H9 (cell line): ENCODE results near the gene UBE2U. TPM values are rescaled to one million over a fixed set of nuclear protein-coding genes. Genes with fewer than 3 reads are reported as not detected.

Experiments
- DNase-seq: peaks from one replicate; pipeline ENCODE4 v3.0.0-alpha.2; 2017
- H2AFZ ChIP-seq: one replicate; pipeline ENCODE4 v1.6.1; 2013; ENCODE audit warnings: mild to moderate bottlenecking, low read length, control low read depth, moderate library complexity
- H2AK5ac ChIP-seq: 2 replicates; pipeline ENCODE4 v1.6.1; 2013; ENCODE audit warnings: low read length, control low read depth, mixed read lengths; ENCODE audit not compliant: insufficient read length
- H2BK120ac ChIP-seq: one replicate; pipeline ENCODE4 v1.6.1; 2013; ENCODE audit warnings: low read depth, mild to moderate bottlenecking, low read length, control low read depth, inconsistent platforms; ENCODE audit not compliant: poor library complexity, severe bottlenecking
- H2BK12ac ChIP-seq: 2 replicates; pipeline ENCODE4 v1.6.1; 2013; ENCODE audit warnings: low read length, control low read depth, mixed read lengths, low read depth; ENCODE audit not compliant: insufficient read length
- H2BK15ac ChIP-seq: 2 replicates; pipeline ENCODE4 v1.6.1; 2013; ENCODE audit warnings: low read depth, low read length, control low read depth
- H2BK20ac ChIP-seq: one replicate; pipeline ENCODE4 v1.6.1; 2013; ENCODE audit warnings: low read depth, mild to moderate bottlenecking, low read length, control low read depth, inconsistent platforms; ENCODE audit not compliant: poor library complexity, severe bottlenecking
- H2BK5ac ChIP-seq: 2 replicates; pipeline ENCODE4 v1.6.1; 2013; ENCODE audit warnings: low read length, control low read depth, mixed read lengths; ENCODE audit not compliant: insufficient read length
- H3K14ac ChIP-seq: 2 replicates; pipeline ENCODE4 v1.6.1; 2013; ENCODE audit warnings: low read length, control low read depth; ENCODE audit not compliant: insufficient read depth
- H3K18ac ChIP-seq: 2 replicates; pipeline ENCODE4 v1.6.1; 2013; ENCODE audit warnings: low read depth, mild to moderate bottlenecking, mixed read lengths, low read length, control low read depth; ENCODE audit not compliant: insufficient read length
- H3K23ac ChIP-seq: 2 replicates; pipeline ENCODE4 v1.6.1; 2013; ENCODE audit warnings: low read length, control low read depth, mixed read lengths, low read depth; ENCODE audit not compliant: insufficient read length
- H3K23me2 ChIP-seq: 2 replicates; pipeline ENCODE4 v1.6.1; 2013; ENCODE audit warnings: low read depth, mild to moderate bottlenecking, mixed read lengths, low read length, control low read depth; ENCODE audit not compliant: insufficient read length, poor library complexity, severe bottlenecking
- H3K27ac ChIP-seq: 2 replicates; pipeline ENCODE4 v1.5.1; 2013; ENCODE audit warnings: low read length, control low read depth, mixed read lengths, low read depth; ENCODE audit not compliant: insufficient read length
- H3K27me3 ChIP-seq: 2 replicates; pipeline ENCODE4 v1.6.1; 2013; ENCODE audit warnings: low read length, control low read depth, inconsistent platforms; ENCODE audit not compliant: insufficient read depth
- H3K4ac ChIP-seq: 2 replicates; pipeline ENCODE4 v1.6.1; 2013; ENCODE audit warnings: low read depth, mild to moderate bottlenecking, control low read depth, inconsistent platforms, low read length, moderate library complexity
- H3K4me1 ChIP-seq: 2 replicates; pipeline ENCODE4 v1.6.1; 2013; ENCODE audit warnings: low read length, control low read depth, inconsistent platforms; ENCODE audit not compliant: insufficient read depth
- H3K4me2 ChIP-seq: 2 replicates; pipeline ENCODE4 v1.6.1; 2013; ENCODE audit warnings: low read length, control low read depth, mixed read lengths; ENCODE audit not compliant: insufficient read length, insufficient read depth
- H3K56ac ChIP-seq: 2 replicates; pipeline ENCODE4 v1.6.1; 2013; ENCODE audit warnings: low read depth, mild to moderate bottlenecking, mixed read lengths, low read length, control low read depth; ENCODE audit not compliant: insufficient read length
- H3K79me1 ChIP-seq: 2 replicates; pipeline ENCODE4 v1.6.1; 2013; ENCODE audit warnings: low read depth, mild to moderate bottlenecking, moderate library complexity, low read length, control low read depth, inconsistent platforms; ENCODE audit not compliant: insufficient read depth, poor library complexity, severe bottlenecking
- H3K79me2 ChIP-seq: 2 replicates; pipeline ENCODE4 v1.6.1; 2013; ENCODE audit warnings: low read length, control low read depth, inconsistent platforms; ENCODE audit not compliant: insufficient read depth
- H3K9ac ChIP-seq: 2 replicates; pipeline ENCODE4 v1.6.1; 2013; ENCODE audit warnings: low read length, control low read depth, mixed read lengths; ENCODE audit not compliant: insufficient read length; ENCODE audit errors: extremely low read depth
- H3K9me3 ChIP-seq: one replicate; pipeline ENCODE4 v1.6.1; 2013; ENCODE audit warnings: low read depth, low read length, inconsistent platforms; ENCODE audit not compliant: control insufficient read depth
- H3T11ph ChIP-seq: one replicate; pipeline ENCODE4 v1.6.1; 2013; ENCODE audit warnings: mild to moderate bottlenecking, low read length, control low read depth, inconsistent platforms
- H4K20me1 ChIP-seq: one replicate; pipeline ENCODE4 v1.6.1; 2013; ENCODE audit not compliant: control insufficient read depth, insufficient read length, insufficient read depth
- H4K5ac ChIP-seq: 2 replicates; pipeline ENCODE4 v1.6.1; 2013; ENCODE audit warnings: low read depth, mild to moderate bottlenecking, mixed read lengths, low read length, control low read depth; ENCODE audit not compliant: insufficient read length
- H4K8ac ChIP-seq: replicated peaks from 2 replicates; pipeline ENCODE4 v1.6.1; 2013; ENCODE audit warnings: low read length, control low read depth, mixed read lengths, low read depth; ENCODE audit not compliant: insufficient read length
- H4K91ac ChIP-seq: 2 replicates; pipeline ENCODE4 v1.6.1; 2013; ENCODE audit warnings: low read depth, mild to moderate bottlenecking, moderate library complexity, mixed read lengths, low read length, control low read depth; ENCODE audit not compliant: insufficient read length
- H3K27ac Mint-ChIP-seq, 3 experiments: 2 replicates in 2 of 3; 3 replicates in 1 of 3; pipeline ENCODE4 v1.8.0; 2020 to 2021; ENCODE audit warnings: mixed read lengths in 3 of 3, mild to moderate bottlenecking in 1 of 3, moderate library complexity in 1 of 3
- H3K27me3 Mint-ChIP-seq: 2 replicates; pipeline ENCODE4 v1.8.0; 2021; ENCODE audit warnings: low read depth, mild to moderate bottlenecking, moderate library complexity, mixed read lengths
- H3K36me3 Mint-ChIP-seq, 3 experiments: 2 replicates in 2 of 3; 3 replicates in 1 of 3; pipeline ENCODE4 v1.8.0; 2020 to 2021; ENCODE audit warnings: low read depth in 3 of 3, mixed read lengths in 3 of 3; ENCODE audit not compliant: insufficient read depth in 1 of 3
- H3K4me1 Mint-ChIP-seq, 2 experiments: 2 replicates each; pipeline ENCODE4 v1.8.0; 2020; ENCODE audit warnings: mixed read lengths in 2 of 2
- H3K4me3 Mint-ChIP-seq, 2 experiments: 2 replicates in 1 of 2; 3 replicates in 1 of 2; pipeline ENCODE4 v1.8.0; 2020 to 2021; ENCODE audit warnings: mild to moderate bottlenecking in 2 of 2, mixed read lengths in 2 of 2, moderate library complexity in 1 of 2
- H3K9me3 Mint-ChIP-seq, 2 experiments: 2 replicates in 1 of 2; 3 replicates in 1 of 2; pipeline ENCODE4 v1.8.0; 2020; ENCODE audit warnings: mild to moderate bottlenecking in 2 of 2, mixed read lengths in 2 of 2, moderate library complexity in 1 of 2
- CTCF ChIP-seq: fragments of 200-600 bp; sonication (generic); conservative IDR thresholded peaks from 3 replicates; pipeline ENCODE4 v1.8.0; 2021; ENCODE audit warnings: antibody characterized with exemption, mild to moderate bottlenecking
- WGBS: extraction: QIAGEN DNeasy Blood & Tissue Kit; methylation state at CpG from one replicate; pipeline ENCODE4 v1.1.7; 2013; ENCODE audit warnings: missing lambda C conversion rate, low lambda C conversion rate, mixed read lengths; ENCODE audit not compliant: insufficient read length; ENCODE audit errors: extremely low coverage; 5-methylcytosine and 5-hydroxymethylcytosine counted together
- total RNA-seq: library from RNA; stranded (reverse); gene quantifications from 2 replicates; pipeline ENCODE4 v1.2.1, GENCODE V29; 2021

Gene UBE2U
- total RNA-seq, 1 experiment from 2014 or later, result not detected

- Histone ChIP-seq H3K14ac (no peak overlapping the region), H3K4ac (no peak overlapping the region), H2BK5ac (no peak overlapping the region), H3K18ac (no peak overlapping the region), H3K79me1 (no peaks in the 10 kb centered on the region), H3K4me2 (no peak overlapping the region), H4K8ac (no peak overlapping the region), H4K5ac (no peak overlapping the region), H2BK20ac (no peak overlapping the region), H3T11ph (no peak overlapping the region), H2BK15ac (no peak overlapping the region), H2AK5ac (no peak overlapping the region), H3K9ac (no peak overlapping the region), H3K4me1 (peaks cover 4% of the 10 kb centered on the region; the same call in 1 of the 2 replicates), H2BK12ac (no peak overlapping the region), H3K9me3 (no peaks in the 10 kb centered on the region), H2AFZ (no peak overlapping the region), H4K20me1 (no peaks in the 10 kb centered on the region), H3K27ac (no peak overlapping the region), H2BK120ac (no peak overlapping the region), H3K23me2 (no peaks in the 10 kb centered on the region), H3K23ac (no peak overlapping the region), H3K56ac (no peak overlapping the region), H3K27me3 (no peaks in the 10 kb centered on the region), H3K79me2 (no peaks in the 10 kb centered on the region), H4K91ac (no peak overlapping the region)
- no peak for DNase-seq
- H3K36me3 Mint-ChIP-seq, result no peaks in the 10 kb centered on the region
- H3K4me1 Mint-ChIP-seq, result peaks cover 12 to 15% of the 10 kb centered on the region in 2 experiments
- WGBS, result no CpG with 5 or more reads among the region's 1 CpG
- no peak for TF ChIP-seq CTCF
- H3K27ac Mint-ChIP-seq, result no peak overlapping the region
- H3K4me3 Mint-ChIP-seq, result no peak overlapping the region
- no peaks in the 10 kb centered on the region for H3K9me3 Mint-ChIP-seq
- H3K27me3 Mint-ChIP-seq, result no peaks in the 10 kb centered on the region
Measured at GRCh38 chr1:64310760-64311159, 107.3 kb downstream of the UBE2U start.
